Thyroid gland (tissue), 4 donors: Measurements from ENCODE around the gene KIF3B. TPM values are rescaled to one million over a fixed set of nuclear protein-coding genes. Genes with fewer than 3 reads are reported as not detected.
"Not testable (repeated sequence)": the region's sequence is repeated elsewhere in the genome, so short reads cannot be mapped to it uniquely, and the experiment has no call there.

Experiments
- DNase-seq, 2 donors: peaks; one replicate each; pipeline ENCODE4 v3.0.0-alpha.2; 2019
- H3K27ac ChIP-seq, 3 donors: fragments of 200-600 bp; sonication (generic); 1 replicate in 2 of 3; 2 replicates in 1 of 3; pipeline ENCODE4 v1.5.1; 2016 to 2019; ENCODE audit warnings: mild to moderate bottlenecking in 1 of 3, moderate library complexity in 1 of 3
- H3K27me3 ChIP-seq: fragments of 200-600 bp; sonication (generic); one replicate; pipeline ENCODE4 v1.5.1; 2019
- H3K36me3 ChIP-seq, 2 donors: fragments of 200-600 bp; sonication (generic); one replicate each; pipeline ENCODE4 v1.5.1; 2016 to 2019
- H3K4me1 ChIP-seq, 2 donors: fragments of 200-600 bp; sonication (generic); one replicate each; pipeline ENCODE4 v1.5.1; 2017 to 2019
- H3K4me3 ChIP-seq, 3 donors: fragments of 200-600 bp; sonication (generic); replicated peaks in 1 of 3; 1 replicate in 2 of 3; 2 replicates in 1 of 3; pipeline ENCODE4 v1.5.1; 2016; ENCODE audit warnings: mild to moderate bottlenecking in 1 of 3
- H3K9me3 ChIP-seq: fragments of 200-600 bp; sonication (generic); one replicate; pipeline ENCODE4 v1.5.1; 2017
- POLR2A ChIP-seq, 2 donors: fragments of 450-650 bp; IDR thresholded peaks; one replicate each; pipeline ENCODE4 v1.6.1; 2017; ENCODE audit warnings: antibody characterized with exemption in 2 of 2, mild to moderate bottlenecking in 2 of 2, moderate library complexity in 1 of 2
- WGBS, 2 donors: methylation state at CpG; one replicate each; pipeline ENCODE4 v1.1.5; 2017; 5-methylcytosine and 5-hydroxymethylcytosine counted together
- intact Hi-C: fragments of 100-400 bp; cut with DNase I; formaldehyde crosslinking; loops from one replicate; pipeline ENCODE4 v1.15.1; 2023
- total RNA-seq, 4 donors: library from RNA; depleted of rRNA; stranded (reverse); fragments of >200 nt; gene quantifications; one replicate each; pipeline ENCODE4 v1.2.3, GENCODE V29; 2016
- TF ChIP-seq, protein P1 (sequence below), 6 experiments: fragments of 200-600 bp in 3 of 6; fragments of 450-650 bp in 3 of 6; sonication (generic) in 3 of 6; IDR thresholded peaks; one replicate each; pipeline ENCODE4 v1.5.1; 2016 to 2019; ENCODE audit warnings: antibody characterized with exemption in 6 of 6, mild to moderate bottlenecking in 2 of 6, inconsistent platforms in 1 of 6, moderate library complexity in 1 of 6

The KIF3B gene
- total RNA-seq, 4 donors from 2014 or later, result 31.0 to 35.5 (median 32.7) TPM

DNA sequence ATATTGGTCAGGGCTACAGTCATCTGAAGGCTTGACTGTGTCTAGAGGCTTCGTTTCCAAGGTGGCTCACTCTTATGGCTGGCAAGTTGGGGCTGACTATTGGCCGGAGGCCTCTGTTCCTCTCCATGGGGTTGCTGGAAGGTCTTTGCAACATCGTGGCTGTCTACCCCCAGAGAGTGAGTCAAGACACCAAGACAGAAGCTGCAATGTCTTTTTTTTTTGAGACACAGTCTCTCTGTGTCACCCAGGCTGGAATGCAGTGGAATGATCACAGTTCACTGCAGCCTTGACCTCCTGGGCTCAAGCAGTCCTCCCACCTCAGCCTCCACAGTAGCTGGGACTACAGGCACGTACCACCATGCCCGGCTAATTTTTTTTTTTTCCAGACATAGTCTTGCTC lies 29.4 kb upstream of the KIF3B start:
- no peaks in the 10 kb centered on the region for H3K9me3 ChIP-seq
- TF ChIP-seq POLR2A (IDR thresholded peaks at IDR 0.05), result no peak
- TF ChIP-seq, protein P1, sequence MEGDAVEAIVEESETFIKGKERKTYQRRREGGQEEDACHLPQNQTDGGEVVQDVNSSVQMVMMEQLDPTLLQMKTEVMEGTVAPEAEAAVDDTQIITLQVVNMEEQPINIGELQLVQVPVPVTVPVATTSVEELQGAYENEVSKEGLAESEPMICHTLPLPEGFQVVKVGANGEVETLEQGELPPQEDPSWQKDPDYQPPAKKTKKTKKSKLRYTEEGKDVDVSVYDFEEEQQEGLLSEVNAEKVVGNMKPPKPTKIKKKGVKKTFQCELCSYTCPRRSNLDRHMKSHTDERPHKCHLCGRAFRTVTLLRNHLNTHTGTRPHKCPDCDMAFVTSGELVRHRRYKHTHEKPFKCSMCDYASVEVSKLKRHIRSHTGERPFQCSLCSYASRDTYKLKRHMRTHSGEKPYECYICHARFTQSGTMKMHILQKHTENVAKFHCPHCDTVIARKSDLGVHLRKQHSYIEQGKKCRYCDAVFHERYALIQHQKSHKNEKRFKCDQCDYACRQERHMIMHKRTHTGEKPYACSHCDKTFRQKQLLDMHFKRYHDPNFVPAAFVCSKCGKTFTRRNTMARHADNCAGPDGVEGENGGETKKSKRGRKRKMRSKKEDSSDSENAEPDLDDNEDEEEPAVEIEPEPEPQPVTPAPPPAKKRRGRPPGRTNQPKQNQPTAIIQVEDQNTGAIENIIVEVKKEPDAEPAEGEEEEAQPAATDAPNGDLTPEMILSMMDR (IDR thresholded peaks at IDR 0.05), result no peak
- no peak overlapping the region for H3K27ac ChIP-seq
- H3K4me3 ChIP-seq, result no peak overlapping the region
- no peaks in the 10 kb centered on the region for H3K36me3 ChIP-seq
- H3K27me3 ChIP-seq, result no peaks in the 10 kb centered on the region
- H3K4me1 ChIP-seq, result no peaks in the 10 kb centered on the region
- no peak for DNase-seq
- 76 to 85% methylated on average over 5 of the region's 5 CpGs for WGBS, 2 donors
- intact Hi-C loops, result no loop called here

DNA sequence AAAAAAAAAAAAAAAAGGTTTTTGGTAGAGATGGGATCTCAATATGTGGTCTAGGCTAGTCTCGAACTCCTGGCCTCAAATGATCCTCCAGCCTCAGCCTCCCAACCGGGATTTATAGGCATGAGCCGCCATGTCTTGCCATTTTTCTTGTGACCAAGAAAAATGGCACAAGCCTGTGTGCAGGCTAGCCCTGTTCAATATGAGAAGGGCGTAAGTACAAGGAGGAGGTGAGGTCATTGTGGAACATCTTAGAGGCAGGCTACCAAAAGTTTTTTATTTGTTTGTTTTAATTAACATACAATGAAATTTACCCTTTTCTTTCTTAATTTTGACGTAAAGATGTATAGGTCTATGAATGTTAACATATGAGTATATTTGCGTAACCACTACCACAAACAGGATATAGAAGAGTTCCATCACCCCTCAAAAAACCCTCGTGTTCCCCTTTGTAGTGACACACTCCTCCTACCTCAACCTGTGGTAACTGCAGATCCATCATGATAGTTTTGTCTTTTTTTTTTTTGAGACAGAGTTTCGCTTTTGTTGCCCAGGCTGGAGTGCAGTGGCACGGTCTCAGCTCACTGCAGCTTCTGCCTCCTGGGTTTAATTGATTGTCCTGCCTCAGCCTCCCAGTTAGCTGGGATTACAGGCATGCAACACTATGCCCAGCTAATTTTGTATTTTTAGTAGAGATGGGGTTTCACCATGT lies 28.3 kb upstream of the KIF3B start:
- Histone ChIP-seq H3K4me1 (no peaks in the 10 kb centered on the region), H3K27me3 (no peaks in the 10 kb centered on the region), H3K27ac (no peak overlapping the region), H3K9me3 (no peaks in the 10 kb centered on the region), H3K4me3 (no peak overlapping the region), H3K36me3 (no peaks in the 10 kb centered on the region)
- intact Hi-C loops, result no loop called here
- WGBS, 2 donors, result 90% methylated on average over 9 of the region's 9 CpGs
- TF ChIP-seq POLR2A (IDR thresholded peaks at IDR 0.05), result no peak
- TF ChIP-seq, protein P1 (IDR thresholded peaks at IDR 0.05), result no peak
- no peak for DNase-seq

DNA sequence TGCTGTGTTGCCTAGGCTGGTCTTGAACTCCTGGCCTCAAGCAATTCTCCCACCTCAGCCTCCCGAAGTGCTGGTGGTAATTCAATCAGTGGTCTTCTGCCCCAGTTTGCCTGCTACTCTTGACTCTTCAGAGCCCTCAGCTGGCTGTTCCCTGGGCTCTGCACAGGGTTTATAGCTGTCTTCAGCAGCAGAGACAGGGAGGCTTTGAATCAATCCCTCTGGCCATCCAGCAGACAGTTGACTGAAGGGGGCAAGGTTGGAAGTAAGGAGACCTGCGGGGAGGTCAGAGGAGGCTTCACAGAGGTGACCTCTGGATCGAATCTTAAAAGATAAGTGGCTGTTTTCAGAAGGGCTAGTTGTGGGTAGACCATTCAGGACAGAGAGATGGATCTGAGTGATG lies 26.0 kb upstream of the KIF3B start:
- H3K4me1 ChIP-seq, result no peaks in the 10 kb centered on the region
- no peaks in the 10 kb centered on the region for H3K9me3 ChIP-seq
- DNase-seq, result no peak
- H3K4me3 ChIP-seq, result no peak overlapping the region
- no peaks in the 10 kb centered on the region for H3K36me3 ChIP-seq
- WGBS, 2 donors, result 79 to 80% methylated on average over 3 of the region's 3 CpGs
- intact Hi-C loops, result no loop called here
- H3K27ac ChIP-seq, result no peak overlapping the region
- H3K27me3 ChIP-seq, result no peaks in the 10 kb centered on the region
- TF ChIP-seq, protein P1 (IDR thresholded peaks at IDR 0.05), result no peak
- TF ChIP-seq POLR2A (IDR thresholded peaks at IDR 0.05), result no peak

DNA sequence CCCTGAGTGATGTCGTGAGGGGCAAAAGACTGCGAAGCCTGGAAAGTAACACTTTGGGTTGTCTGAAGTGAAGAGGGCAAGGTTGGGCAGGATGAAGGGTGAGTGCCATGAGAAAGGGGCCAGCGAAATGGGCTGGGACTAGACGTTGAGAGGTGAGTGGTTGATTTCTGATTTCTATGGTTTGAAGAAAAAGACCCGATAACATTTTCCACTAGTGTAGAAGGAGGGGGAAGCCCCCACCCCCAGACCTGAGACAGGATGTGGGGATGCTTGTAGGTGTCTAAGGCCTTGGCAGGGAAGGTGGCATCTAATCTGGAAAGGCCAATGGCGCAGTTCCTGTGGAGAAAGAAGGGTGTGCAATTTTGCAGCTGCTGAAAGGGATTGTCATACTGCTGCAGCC lies 25.3 kb upstream of the KIF3B start:
- H3K27ac ChIP-seq, result no peak overlapping the region
- H3K36me3 ChIP-seq, result no peaks in the 10 kb centered on the region
- no peak for DNase-seq
- 91 to 93% methylated on average over 6 of the region's 6 CpGs for WGBS, 2 donors
- no peaks in the 10 kb centered on the region for H3K4me1 ChIP-seq
- H3K9me3 ChIP-seq, result no peaks in the 10 kb centered on the region
- TF ChIP-seq, protein P1 (IDR thresholded peaks at IDR 0.05), result no peak
- no peaks in the 10 kb centered on the region for H3K27me3 ChIP-seq
- no peak overlapping the region for H3K4me3 ChIP-seq
- intact Hi-C loops, result no loop called here

DNA sequence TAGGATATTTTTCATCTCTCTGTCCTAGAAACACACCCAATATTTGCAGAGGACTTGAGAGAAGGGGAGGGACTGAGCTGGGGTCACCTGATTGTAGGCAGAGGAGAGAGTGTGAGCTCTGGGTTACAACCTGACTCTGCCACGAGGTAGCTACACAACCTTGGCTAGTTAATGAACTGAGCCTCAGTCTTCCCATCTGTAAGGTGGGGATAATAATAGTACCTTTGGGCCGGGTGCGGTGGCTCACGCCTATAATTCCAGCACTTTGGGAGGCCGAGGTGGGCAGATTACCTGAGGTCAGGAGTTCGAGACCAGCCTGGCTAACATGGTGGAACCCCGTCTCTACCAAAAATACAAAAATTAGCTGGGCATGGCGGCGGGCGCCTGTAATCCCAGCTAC lies 16.5 kb upstream of the KIF3B start:
- H3K4me1 ChIP-seq, DNase-seq, H3K4me3 ChIP-seq, H3K27ac ChIP-seq, intact Hi-C loops, H3K36me3 ChIP-seq, H3K9me3 ChIP-seq, H3K27me3 ChIP-seq: not testable (repeated sequence)
- 93 to 94% methylated on average over 6 to 10 of the region's 10 CpGs for WGBS, 2 donors
